Neuronal stem cell (in vitro differentiated cells): Measurements from ENCODE around the gene STARD4. TPM values are rescaled to one million over a fixed set of nuclear protein-coding genes. Genes with fewer than 3 reads are reported as not detected.
A peak's percentile ranks its signal among the peaks of the same experiment; 100 is the strongest.

Experiments used
- DNase-seq: peaks from one replicate; pipeline ENCODE4 v3.0.0-alpha.2; 2013; ENCODE audit warnings: low spot score
- H2AFZ ChIP-seq: one replicate; pipeline ENCODE4 v1.6.1; 2013; ENCODE audit warnings: mild to moderate bottlenecking, low read length, inconsistent platforms
- H2AK5ac ChIP-seq: 2 replicates; pipeline ENCODE4 v1.6.1; 2013; ENCODE audit warnings: low read depth, mild to moderate bottlenecking, inconsistent platforms, low read length, moderate library complexity, mixed read lengths
- H2BK120ac ChIP-seq: 2 replicates; pipeline ENCODE4 v1.6.1; 2013; ENCODE audit warnings: low read depth, mild to moderate bottlenecking, inconsistent platforms, low read length, moderate library complexity, mixed read lengths
- H2BK12ac ChIP-seq: one replicate; pipeline ENCODE4 v1.6.1; 2013; ENCODE audit warnings: low read length, inconsistent platforms
- H2BK15ac ChIP-seq: 2 replicates; pipeline ENCODE4 v1.6.1; 2013; ENCODE audit warnings: mild to moderate bottlenecking, low read length, inconsistent platforms, mixed read lengths
- H2BK5ac ChIP-seq: one replicate; pipeline ENCODE4 v1.6.1; 2013; ENCODE audit warnings: inconsistent platforms, mild to moderate bottlenecking, low read length, moderate library complexity
- H3K14ac ChIP-seq: one replicate; pipeline ENCODE4 v1.6.1; 2013; ENCODE audit warnings: low read length, inconsistent platforms
- H3K18ac ChIP-seq: 2 replicates; pipeline ENCODE4 v1.6.1; 2013; ENCODE audit warnings: low read length, inconsistent platforms
- H3K23ac ChIP-seq: 2 replicates; pipeline ENCODE4 v1.6.1; 2013; ENCODE audit warnings: low read depth, mild to moderate bottlenecking, mixed read lengths, low read length, inconsistent platforms; ENCODE audit not compliant: poor library complexity
- H3K27ac ChIP-seq: replicated peaks from 3 replicates; pipeline ENCODE4 v1.5.1; 2013; ENCODE audit warnings: low read length, inconsistent platforms
- H3K27me3 ChIP-seq, 3 experiments: 2 replicates each; pipeline ENCODE4 v1.6.1; 2013; ENCODE audit warnings: low read length in 3 of 3, mild to moderate bottlenecking in 2 of 3, inconsistent platforms in 1 of 3, low read depth in 1 of 3, mixed read lengths in 1 of 3, moderate library complexity in 1 of 3; ENCODE audit not compliant: control insufficient read depth in 3 of 3, insufficient read depth in 3 of 3
- H3K36me3 ChIP-seq, 2 donors: replicated peaks in 1 of 2; 2 replicates each; pipeline ENCODE4 v1.6.1; 2013; ENCODE audit warnings: low read length in 2 of 2; ENCODE audit not compliant: control insufficient read depth in 2 of 2, insufficient read depth in 2 of 2
- H3K4ac ChIP-seq: 2 replicates; pipeline ENCODE4 v1.6.1; 2013; ENCODE audit warnings: inconsistent platforms, mild to moderate bottlenecking, low read length, moderate library complexity
- H3K4me1 ChIP-seq, 2 donors: 1 replicate in 1 of 2; 2 replicates in 1 of 2; pipeline ENCODE4 v1.6.1; 2013; ENCODE audit warnings: low read length in 2 of 2, low read depth in 1 of 2; ENCODE audit not compliant: control insufficient read depth in 2 of 2, insufficient read depth in 1 of 2
- H3K4me2 ChIP-seq: one replicate; pipeline ENCODE4 v1.6.1; 2013; ENCODE audit warnings: mild to moderate bottlenecking, low read length, inconsistent platforms; ENCODE audit not compliant: insufficient read depth, poor library complexity, severe bottlenecking
- H3K4me3 ChIP-seq, 2 donors: 2 replicates each; pipeline ENCODE4 v1.5.1; 2013; ENCODE audit warnings: low read length in 2 of 2, mild to moderate bottlenecking in 2 of 2, inconsistent platforms in 1 of 2, moderate library complexity in 1 of 2
- H3K79me1 ChIP-seq: one replicate; pipeline ENCODE4 v1.6.1; 2013; ENCODE audit warnings: low read depth, mild to moderate bottlenecking, inconsistent platforms, low read length, moderate library complexity
- H3K9ac ChIP-seq: one replicate; pipeline ENCODE4 v1.6.1; 2013; ENCODE audit warnings: mild to moderate bottlenecking, low read depth, low read length, inconsistent platforms; ENCODE audit not compliant: poor library complexity
- H3K9me3 ChIP-seq, 2 donors: replicated peaks in 1 of 2; 2 replicates each; pipeline versions ENCODE3 to v1.6.1; 2013; ENCODE audit warnings: low read length in 2 of 2, mild to moderate bottlenecking in 2 of 2, inconsistent platforms in 1 of 2, low read depth in 1 of 2, mixed read lengths in 1 of 2, moderate library complexity in 1 of 2; ENCODE audit not compliant: control insufficient read depth in 2 of 2, insufficient read depth in 1 of 2
- H4K8ac ChIP-seq: one replicate; pipeline ENCODE4 v1.6.1; 2013; ENCODE audit warnings: low read depth, mild to moderate bottlenecking, inconsistent platforms, low read length, moderate library complexity
- H4K91ac ChIP-seq: one replicate; pipeline ENCODE4 v1.6.1; 2013; ENCODE audit warnings: low read length, low read depth, mild to moderate bottlenecking, inconsistent platforms; ENCODE audit not compliant: poor library complexity
- WGBS, 2 donors: extraction: QIAGEN DNeasy Blood & Tissue Kit; methylation state at CpG; one replicate each; pipeline ENCODE4 v1.1.7; 2013; ENCODE audit warnings: missing lambda C conversion rate in 2 of 2, mixed read lengths in 1 of 2; ENCODE audit not compliant: insufficient read length in 2 of 2, insufficient replicate concordance in 1 of 2; ENCODE audit errors: extremely low coverage in 2 of 2; 5-methylcytosine and 5-hydroxymethylcytosine counted together
- polyA plus RNA-seq, 2 experiments: library from polyadenylated mRNA; stranded (reverse); fragments of 200-250 nt; gene quantifications; one replicate each; pipeline ENCODE4 v1.2.3, GENCODE V29; 2013

The STARD4 gene
- 67.7 TPM for polyA plus RNA-seq (2013, experiment 1 of 2)
- 70.7 TPM for polyA plus RNA-seq (2013, experiment 2 of 2)

DNA sequence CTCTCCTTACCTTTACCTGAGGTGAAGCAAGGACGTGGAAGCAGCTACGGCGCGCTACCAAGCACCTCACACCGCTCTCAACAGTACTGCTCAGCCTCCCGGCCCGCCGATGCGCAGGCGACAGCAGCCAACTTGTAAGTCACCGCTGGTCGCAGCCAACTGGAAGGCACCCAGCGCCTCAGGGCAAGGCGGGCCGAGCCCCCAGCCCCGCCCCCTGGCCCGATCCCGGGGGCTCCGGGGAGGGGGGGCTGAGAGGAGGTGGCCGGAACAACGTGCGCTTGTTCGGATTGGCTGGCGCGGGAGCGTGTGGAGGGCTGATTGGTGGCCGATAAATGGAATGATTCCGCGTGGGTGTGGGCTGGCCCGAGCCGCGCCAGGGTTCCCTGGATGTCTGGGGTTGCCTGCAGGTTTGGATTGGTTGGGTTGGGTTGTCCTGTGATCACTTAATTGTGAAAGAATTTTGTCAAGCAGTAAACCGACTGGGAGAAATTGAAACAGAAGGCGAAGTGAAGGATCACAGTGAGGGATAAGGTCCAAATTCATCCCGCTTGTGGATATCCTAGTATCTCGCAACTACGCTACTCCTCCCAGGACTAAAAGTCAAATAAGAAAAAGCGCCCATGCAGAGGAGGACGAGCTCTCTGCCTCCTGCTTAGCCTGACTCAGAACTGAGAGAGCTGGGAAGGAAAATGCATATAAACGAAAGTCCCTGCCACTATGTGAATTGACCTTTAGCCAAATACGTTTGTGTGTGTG is at the start of gene STARD4:
Gene STARD4 (minus strand): TSS at position 161 of the 756 bp plus-strand sequence. CDS start 5,102 bp downstream, outside the sequence.
- Histone ChIP-seq H2BK12ac (peak within 1 kb of the TSS; percentile 95), H2BK120ac (no peak within 1 kb of the TSS), H3K36me3 (peaks cover 0 to 4% of the 10 kb centered on the region in 2 donors), H3K4me1 (peaks cover 0 to 2% of the 10 kb centered on the region in 2 donors), H4K91ac (no peak within 1 kb of the TSS), H3K27me3 (no peaks in the 10 kb centered on the region), H2BK5ac (peak within 1 kb of the TSS; percentile 98), H3K14ac (no peak within 1 kb of the TSS), H3K23ac (peak within 1 kb of the TSS; percentile 99), H4K8ac (peak within 1 kb of the TSS; percentile 70), H3K9ac (peak within 1 kb of the TSS; percentile 96), H3K4ac (peak within 1 kb of the TSS; percentile 17), H3K79me1 (no peaks in the 10 kb centered on the region), H3K9me3 (no peaks in the 10 kb centered on the region), H3K4me3 (peak within 1 kb of the TSS; percentile 91 to 100), H2AK5ac (peak within 1 kb of the TSS; percentile 57), H2BK15ac (no peak within 1 kb of the TSS), H2AFZ (peak within 1 kb of the TSS; percentile 96), H3K27ac (peak within 1 kb of the TSS; percentile 99), H3K4me2 (peak within 1 kb of the TSS; percentile 58), H3K18ac (peak within 1 kb of the TSS; percentile 100)
- no CpG with 5 or more reads among the region's 41 CpGs for WGBS, 2 donors
- DNase-seq = peak; percentile 95

DNA sequence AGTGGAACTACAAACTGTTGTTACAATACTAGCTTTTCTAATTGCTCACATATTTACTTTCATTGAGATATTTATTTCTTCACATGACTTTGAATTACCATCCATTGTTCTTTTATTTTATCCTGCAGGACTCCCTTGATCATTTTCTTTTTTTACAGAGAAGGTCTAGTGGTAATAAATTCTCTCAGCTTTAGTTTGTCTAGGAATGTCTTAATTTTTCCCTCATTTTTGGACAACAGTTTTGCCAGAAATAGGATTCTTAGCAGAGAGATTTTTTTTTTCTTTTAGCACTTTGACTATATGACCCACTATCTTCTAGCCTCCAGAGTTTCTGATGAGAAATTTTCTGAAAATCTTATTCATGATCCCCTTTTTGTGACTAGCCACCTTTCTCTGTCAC is 47.3 kb upstream of the STARD4 start:
- Histone ChIP-seq H3K79me1 (no peaks in the 10 kb centered on the region), H2AK5ac (no peak overlapping the region), H2BK12ac (no peak overlapping the region), H3K4me3 (no peak overlapping the region), H3K4me2 (no peak overlapping the region), H3K27ac (no peak overlapping the region), H3K23ac (no peak overlapping the region), H2BK15ac (no peak overlapping the region), H3K4me1 (peaks cover 0 to 1% of the 10 kb centered on the region in 2 donors), H3K36me3 (no peaks in the 10 kb centered on the region), H2BK5ac (no peak overlapping the region), H3K14ac (no peak overlapping the region), H3K4ac (no peak overlapping the region), H2AFZ (no peak overlapping the region), H3K9ac (no peak overlapping the region), H4K8ac (no peak overlapping the region), H4K91ac (no peak overlapping the region), H3K9me3 (peaks cover 2 to 9% of the 10 kb centered on the region in 2 donors), H3K27me3 (no peaks in the 10 kb centered on the region), H3K18ac (no peak overlapping the region), H2BK120ac (no peak overlapping the region)
- no peak for DNase-seq

DNA sequence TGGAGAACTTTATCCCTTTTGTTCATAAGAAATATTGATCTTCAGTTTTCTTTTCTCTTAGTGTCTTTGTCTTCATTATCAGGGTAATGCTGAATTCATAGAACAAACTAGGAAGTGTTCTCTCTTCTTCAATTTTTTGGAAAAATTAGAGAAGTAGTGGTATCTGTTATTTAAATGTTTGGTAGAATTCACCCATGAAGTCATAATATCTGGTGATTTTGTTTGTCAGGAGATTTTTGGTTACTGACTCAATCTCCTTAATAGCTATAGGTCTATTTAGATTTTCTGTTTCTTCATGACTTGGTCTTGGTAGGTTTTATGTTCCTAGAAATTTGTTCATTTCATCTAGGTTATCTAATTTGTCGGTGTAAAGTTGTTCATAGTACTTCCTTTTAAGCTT is 45.4 kb upstream of the STARD4 start:
- no peak overlapping the region for H3K14ac ChIP-seq
- H2AFZ ChIP-seq = no peak overlapping the region
- H3K27me3 ChIP-seq = no peaks in the 10 kb centered on the region
- WGBS, 2 donors = no CpG with 5 or more reads among the region's 1 CpG
- no peak overlapping the region for H2BK5ac ChIP-seq
- H2BK15ac ChIP-seq = no peak overlapping the region
- DNase-seq = no peak
- no peak overlapping the region for H4K91ac ChIP-seq
- no peak overlapping the region for H2BK120ac ChIP-seq
- H3K9ac ChIP-seq = no peak overlapping the region
- no peak overlapping the region for H3K4ac ChIP-seq
- H3K4me2 ChIP-seq = no peak overlapping the region
- H3K18ac ChIP-seq = no peak overlapping the region
- no peak overlapping the region for H3K27ac ChIP-seq
- H3K4me1 ChIP-seq = peaks cover 5% of the 10 kb centered on the region in 2 donors
- no peaks in the 10 kb centered on the region for H3K36me3 ChIP-seq
- H3K4me3 ChIP-seq = no peak overlapping the region
- H3K9me3 ChIP-seq = peaks cover 2 to 11% of the 10 kb centered on the region in 2 donors
- no peak overlapping the region for H2AK5ac ChIP-seq
- H2BK12ac ChIP-seq = no peak overlapping the region
- H3K23ac ChIP-seq = no peak overlapping the region
- H3K79me1 ChIP-seq = no peaks in the 10 kb centered on the region
- H4K8ac ChIP-seq = no peak overlapping the region

GRCh38 chr5:111557111-111557510 is 44.8 kb upstream of the STARD4 start:
- Histone ChIP-seq H2BK120ac (no peak overlapping the region), H2BK15ac (no peak overlapping the region), H3K4me1 (peaks cover 9 to 11% of the 10 kb centered on the region in 2 donors), H3K27ac (no peak overlapping the region), H3K4ac (no peak overlapping the region), H2AFZ (no peak overlapping the region), H3K14ac (no peak overlapping the region), H3K4me3 (no peak overlapping the region), H2BK5ac (no peak overlapping the region), H3K9ac (no peak overlapping the region), H4K91ac (no peak overlapping the region), H2AK5ac (no peak overlapping the region), H3K18ac (no peak overlapping the region), H3K23ac (no peak overlapping the region), H3K4me2 (no peak overlapping the region), H3K79me1 (no peaks in the 10 kb centered on the region), H4K8ac (no peak overlapping the region), H3K27me3 (no peaks in the 10 kb centered on the region), H3K36me3 (no peaks in the 10 kb centered on the region), H2BK12ac (no peak overlapping the region), H3K9me3 (peaks cover 2 to 11% of the 10 kb centered on the region in 2 donors)
- DNase-seq = no peak
- no CpG with 5 or more reads among the region's 1 CpG for WGBS, 2 donors
